HepG2 (cell line): ENCODE results near the gene CASS4. TPM values are rescaled to one million over a fixed set of nuclear protein-coding genes. Genes with fewer than 3 reads are reported as not detected.
A peak's percentile ranks its signal among the peaks of the same experiment; 100 is the strongest.

Experiments used
- CEBPZ ChIP-seq: IDR thresholded peaks from 2 replicates; pipeline ENCODE4 v1.6.1; 2012; ENCODE audit warnings: low read length, improper control_type of control experiment
- E2F5 ChIP-seq: sonication (generic); formaldehyde crosslinking; conservative IDR thresholded peaks from 2 replicates; pipeline ENCODE4 v1.4.0; 2020; ENCODE audit warnings: missing genetic modification reagents
- FOXA3 ChIP-seq: IDR thresholded peaks from 2 replicates; pipeline ENCODE4 v1.6.1; 2016; ENCODE audit warnings: missing genetic modification reagents, missing compliant biosample characterization
- IKZF1 ChIP-seq: fragments of 450-650 bp; IDR thresholded peaks from 2 replicates; pipeline ENCODE4 v1.7.1; 2016
- KDM5B ChIP-seq: sonication (generic); formaldehyde crosslinking; IDR thresholded peaks from 2 replicates; pipeline ENCODE4 v1.4.0; 2020; ENCODE audit warnings: missing genetic modification reagents, mild to moderate bottlenecking, borderline replicate concordance
- KMT2B ChIP-seq: IDR thresholded peaks from 2 replicates; pipeline ENCODE4 v1.6.1; 2016; ENCODE audit warnings: missing genetic modification reagents, missing compliant biosample characterization
- MIER3 ChIP-seq: IDR thresholded peaks from 2 replicates; pipeline ENCODE4 v1.6.1; 2016; ENCODE audit warnings: missing compliant biosample characterization, borderline replicate concordance
- MIXL1 ChIP-seq: IDR thresholded peaks from 2 replicates; pipeline ENCODE4 v1.6.1; 2016
- MXD4 ChIP-seq: IDR thresholded peaks from 2 replicates; pipeline ENCODE4 v1.6.1; 2016; ENCODE audit warnings: mild to moderate bottlenecking, missing biosample characterization, missing genetic modification reagents
- POGK ChIP-seq: sonication (generic); formaldehyde crosslinking; conservative IDR thresholded peaks from 2 replicates; pipeline ENCODE4 v1.8.0; 2022; ENCODE audit warnings: mild to moderate bottlenecking, moderate library complexity, missing genetic modification reagents
- REL ChIP-seq: sonication (generic); formaldehyde crosslinking; conservative IDR thresholded peaks from 2 replicates; pipeline ENCODE4 v1.8.0; 2022; ENCODE audit warnings: mild to moderate bottlenecking, missing genetic modification reagents, moderate library complexity
- SPEN ChIP-seq: sonication (generic); formaldehyde crosslinking; IDR thresholded peaks from 2 replicates; pipeline ENCODE4 v1.5.1; 2020; ENCODE audit warnings: low read depth, mild to moderate bottlenecking, missing genetic modification reagents
- ZBTB43 ChIP-seq: sonication (generic); formaldehyde crosslinking; conservative IDR thresholded peaks from 2 replicates; pipeline ENCODE4 v1.4.0; 2020; ENCODE audit warnings: missing genetic modification reagents
- ZNF432 ChIP-seq: sonication (generic); formaldehyde crosslinking; IDR thresholded peaks from 2 replicates; pipeline ENCODE4 v1.5.0; 2020; ENCODE audit warnings: missing genetic modification reagents, mild to moderate bottlenecking, borderline replicate concordance
- ZNF891 ChIP-seq: sonication (generic); formaldehyde crosslinking; IDR thresholded peaks from 2 replicates; pipeline ENCODE4 v1.5.0; 2020; ENCODE audit warnings: mild to moderate bottlenecking, missing genetic modification reagents
- polyA plus RNA-seq, 8 experiments: library from polyadenylated mRNA; depleted of rRNA in 3 of 8; stranded (reverse) in 7 of 8; unstranded in 1 of 8; fragments of >200 nt; fragmentation: Illumina TruSeq in 4 of 8; extraction: Trizol in 4 of 8; gene quantifications; 2 replicates each; pipeline versions ENCODE4 v1.2.1 to v1.2.3, GENCODE V29; 2011 to 2016; ENCODE audit warnings: low read depth in 4 of 8, missing spikeins in 1 of 8, mixed read lengths in 1 of 8; ENCODE audit not compliant: insufficient read depth in 1 of 8
- total RNA-seq, 5 experiments: library from RNA; depleted of rRNA; stranded (reverse); fragments of >200 nt; fragmentation: Illumina TruSeq; extraction: Trizol; gene quantifications; 2 replicates each; pipeline ENCODE4 v1.2.3, GENCODE V29; 2016; ENCODE audit warnings: low read depth in 1 of 5
- TF ChIP-seq, protein P1 (sequence below): sonication (generic); formaldehyde crosslinking; IDR thresholded peaks from 2 replicates; pipeline ENCODE4 v1.4.0; 2020; ENCODE audit warnings: missing genetic modification reagents
- TF ChIP-seq, protein P2 (sequence below): sonication (generic); formaldehyde crosslinking; IDR thresholded peaks from 2 replicates; pipeline ENCODE4 v1.4.0; 2020; ENCODE audit warnings: missing genetic modification reagents, borderline replicate concordance

Gene CASS4
- total and polyA plus RNA-seq, 2 of the 13 experiments (the other 11 are each of a cell fraction or from before 2014, with no cell fraction given), result 0.17 to 0.49 TPM

- TF ChIP-seq KDM5B, result no peak
- TF ChIP-seq POGK (CRISPR knock-in tag), result no peak
- TF ChIP-seq IKZF1, result no peak
- TF ChIP-seq, protein P1, sequence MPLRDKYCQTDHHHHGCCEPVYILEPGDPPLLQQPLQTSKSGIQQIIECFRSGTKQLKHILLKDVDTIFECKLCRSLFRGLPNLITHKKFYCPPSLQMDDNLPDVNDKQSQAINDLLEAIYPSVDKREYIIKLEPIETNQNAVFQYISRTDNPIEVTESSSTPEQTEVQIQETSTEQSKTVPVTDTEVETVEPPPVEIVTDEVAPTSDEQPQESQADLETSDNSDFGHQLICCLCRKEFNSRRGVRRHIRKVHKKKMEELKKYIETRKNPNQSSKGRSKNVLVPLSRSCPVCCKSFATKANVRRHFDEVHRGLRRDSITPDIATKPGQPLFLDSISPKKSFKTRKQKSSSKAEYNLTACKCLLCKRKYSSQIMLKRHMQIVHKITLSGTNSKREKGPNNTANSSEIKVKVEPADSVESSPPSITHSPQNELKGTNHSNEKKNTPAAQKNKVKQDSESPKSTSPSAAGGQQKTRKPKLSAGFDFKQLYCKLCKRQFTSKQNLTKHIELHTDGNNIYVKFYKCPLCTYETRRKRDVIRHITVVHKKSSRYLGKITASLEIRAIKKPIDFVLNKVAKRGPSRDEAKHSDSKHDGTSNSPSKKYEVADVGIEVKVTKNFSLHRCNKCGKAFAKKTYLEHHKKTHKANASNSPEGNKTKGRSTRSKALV, result 0 out of 2 replicates have a peak, but pooled peaks have one; percentile 18
- TF ChIP-seq FOXA3 (CRISPR knock-in tag), result no peak
- TF ChIP-seq MXD4, result peak; percentile 57; the same call in 1 of the 2 replicates
- TF ChIP-seq ZBTB43 (CRISPR knock-in tag), result no peak
- TF ChIP-seq ZNF891 (CRISPR knock-in tag), result no peak
- TF ChIP-seq KMT2B, result no peak
- TF ChIP-seq REL (CRISPR knock-in tag), result no peak
- TF ChIP-seq SPEN (CRISPR knock-in tag), result no peak
- no peak for TF ChIP-seq E2F5 (CRISPR knock-in tag)
- no peak for TF ChIP-seq CEBPZ
- TF ChIP-seq MIXL1 (CRISPR knock-in tag), result no peak
- 0 out of 2 replicates have a peak, but pooled peaks have one; percentile 17 for TF ChIP-seq MIER3 (CRISPR knock-in tag)
- TF ChIP-seq, protein P2, sequence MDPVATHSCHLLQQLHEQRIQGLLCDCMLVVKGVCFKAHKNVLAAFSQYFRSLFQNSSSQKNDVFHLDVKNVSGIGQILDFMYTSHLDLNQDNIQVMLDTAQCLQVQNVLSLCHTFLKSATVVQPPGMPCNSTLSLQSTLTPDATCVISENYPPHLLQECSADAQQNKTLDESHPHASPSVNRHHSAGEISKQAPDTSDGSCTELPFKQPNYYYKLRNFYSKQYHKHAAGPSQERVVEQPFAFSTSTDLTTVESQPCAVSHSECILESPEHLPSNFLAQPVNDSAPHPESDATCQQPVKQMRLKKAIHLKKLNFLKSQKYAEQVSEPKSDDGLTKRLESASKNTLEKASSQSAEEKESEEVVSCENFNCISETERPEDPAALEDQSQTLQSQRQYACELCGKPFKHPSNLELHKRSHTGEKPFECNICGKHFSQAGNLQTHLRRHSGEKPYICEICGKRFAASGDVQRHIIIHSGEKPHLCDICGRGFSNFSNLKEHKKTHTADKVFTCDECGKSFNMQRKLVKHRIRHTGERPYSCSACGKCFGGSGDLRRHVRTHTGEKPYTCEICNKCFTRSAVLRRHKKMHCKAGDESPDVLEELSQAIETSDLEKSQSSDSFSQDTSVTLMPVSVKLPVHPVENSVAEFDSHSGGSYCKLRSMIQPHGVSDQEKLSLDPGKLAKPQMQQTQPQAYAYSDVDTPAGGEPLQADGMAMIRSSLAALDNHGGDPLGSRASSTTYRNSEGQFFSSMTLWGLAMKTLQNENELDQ, result no peak
- TF ChIP-seq ZNF432 (CRISPR knock-in tag), result no peak
These were observed at the start of gene CASS4 (continued) for GRCh38 chr20:56411759-56412472.
